Vagina (tissue), 2 donors: Measurements from ENCODE around the gene RNF32.

Experiments used
- CTCF ChIP-seq, 3 experiments: fragments of 450-650 bp in 2 of 3; fragments of 200-600 bp in 1 of 3; sonication (generic) in 1 of 3; IDR thresholded peaks; one replicate each; pipeline ENCODE4 v1.5.1; 2017 to 2019; ENCODE audit warnings: antibody characterized with exemption in 3 of 3, mild to moderate bottlenecking in 2 of 3, moderate library complexity in 2 of 3
- POLR2A ChIP-seq, 2 donors: fragments of 450-650 bp; IDR thresholded peaks; one replicate each; pipeline ENCODE4 v1.6.1; 2017; ENCODE audit warnings: antibody characterized with exemption in 2 of 2, mild to moderate bottlenecking in 2 of 2, moderate library complexity in 2 of 2
- POLR2AphosphoS5 ChIP-seq, 2 donors: sonication (generic); formaldehyde crosslinking; IDR thresholded peaks; one replicate each; pipeline ENCODE4 v1.9.0; 2017; ENCODE audit warnings: antibody characterized with exemption in 2 of 2, mild to moderate bottlenecking in 2 of 2, low read depth in 1 of 2; ENCODE audit not compliant: insufficient read depth in 1 of 2

GRCh38 chr7:156650042-156650441 is 9.5 kb downstream of the RNF32 start:
- TF ChIP-seq POLR2A (IDR thresholded peaks at IDR 0.05) (no peak), POLR2AphosphoS5 (IDR thresholded peaks at IDR 0.05; ENCODE audit: insufficient read depth in 1 of 2, low read depth in 1 of 2) (no peak), CTCF (IDR thresholded peaks at IDR 0.05) (no peak)
